ENCODE measurements around the gene PRSS23.

PRSS23 gene

DNA sequence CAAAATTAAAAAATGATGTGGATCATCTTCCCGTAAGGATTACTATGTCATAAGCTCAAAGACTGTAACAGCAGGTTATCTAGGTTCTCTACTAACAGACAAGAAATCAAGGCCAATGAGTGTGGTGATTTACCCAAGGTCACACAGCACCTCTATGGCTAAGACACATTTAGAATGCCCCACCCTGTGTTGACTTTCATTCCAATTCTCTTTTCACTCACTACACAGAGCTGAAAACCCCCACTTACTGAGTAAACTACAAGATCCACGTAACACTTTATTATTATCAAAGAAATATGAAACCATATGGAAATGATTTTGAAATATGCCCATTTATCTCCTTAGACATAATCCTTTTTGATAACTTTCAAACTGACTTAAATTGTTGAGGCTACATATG, 4.8 kb upstream of the PRSS23 start:
- ChIA-PET POLR2A (no interaction called here), CTCF (no interaction called here)
- TF ChIP-seq, protein P1, sequence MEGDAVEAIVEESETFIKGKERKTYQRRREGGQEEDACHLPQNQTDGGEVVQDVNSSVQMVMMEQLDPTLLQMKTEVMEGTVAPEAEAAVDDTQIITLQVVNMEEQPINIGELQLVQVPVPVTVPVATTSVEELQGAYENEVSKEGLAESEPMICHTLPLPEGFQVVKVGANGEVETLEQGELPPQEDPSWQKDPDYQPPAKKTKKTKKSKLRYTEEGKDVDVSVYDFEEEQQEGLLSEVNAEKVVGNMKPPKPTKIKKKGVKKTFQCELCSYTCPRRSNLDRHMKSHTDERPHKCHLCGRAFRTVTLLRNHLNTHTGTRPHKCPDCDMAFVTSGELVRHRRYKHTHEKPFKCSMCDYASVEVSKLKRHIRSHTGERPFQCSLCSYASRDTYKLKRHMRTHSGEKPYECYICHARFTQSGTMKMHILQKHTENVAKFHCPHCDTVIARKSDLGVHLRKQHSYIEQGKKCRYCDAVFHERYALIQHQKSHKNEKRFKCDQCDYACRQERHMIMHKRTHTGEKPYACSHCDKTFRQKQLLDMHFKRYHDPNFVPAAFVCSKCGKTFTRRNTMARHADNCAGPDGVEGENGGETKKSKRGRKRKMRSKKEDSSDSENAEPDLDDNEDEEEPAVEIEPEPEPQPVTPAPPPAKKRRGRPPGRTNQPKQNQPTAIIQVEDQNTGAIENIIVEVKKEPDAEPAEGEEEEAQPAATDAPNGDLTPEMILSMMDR (IDR thresholded peaks at IDR 0.05; ENCODE audit: control extremely low read depth, extremely low read depth, low read depth, missing control alignments), result no peak
- DNase-seq (ENCODE audit: extremely low spot score), result no peak

DNA sequence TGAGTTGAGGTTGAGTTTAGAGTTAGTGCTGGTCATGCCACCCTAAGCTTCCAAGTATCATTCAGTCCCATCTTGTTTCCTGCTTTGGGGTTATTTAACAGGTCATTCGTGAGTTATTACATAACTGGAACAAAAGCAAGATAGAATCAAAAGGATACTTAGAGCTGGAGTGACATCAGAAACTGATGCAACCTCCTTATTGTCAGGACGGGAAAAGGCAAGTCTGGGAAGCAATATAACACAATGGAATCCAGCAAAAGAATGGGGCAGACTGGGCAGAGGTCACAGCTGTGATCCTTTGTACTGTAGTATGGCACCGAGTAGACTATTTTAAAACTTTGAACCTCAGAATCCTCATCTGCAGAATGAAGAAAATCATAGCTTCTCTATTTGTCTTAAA, 4.4 kb upstream of the PRSS23 start:
- CTCF ChIA-PET, result no interaction called here

DNA sequence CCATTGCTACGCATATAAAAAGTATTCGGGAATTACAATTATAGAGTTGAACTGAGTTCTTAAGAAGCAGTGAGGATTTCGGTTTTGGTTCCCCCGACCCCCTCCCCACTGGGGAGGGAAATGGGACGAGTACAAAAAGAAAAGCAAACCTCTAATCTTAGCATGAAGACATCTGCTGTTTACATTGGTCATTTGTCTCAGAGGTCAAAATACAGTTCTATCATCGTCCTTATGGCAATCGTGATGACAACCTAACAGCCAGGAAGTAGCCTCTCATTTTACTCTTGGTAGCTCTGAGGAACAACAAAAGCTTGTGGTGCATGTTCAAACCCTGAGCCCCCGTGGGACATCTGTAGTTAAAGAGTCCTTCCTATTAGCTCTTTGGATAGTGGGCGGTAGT, 3.2 kb upstream of the PRSS23 start:
- no peak for DNase-seq (ENCODE audit: extremely low spot score)
- ChIA-PET CTCF (interaction anchor here (0.9 kb wide), 1 partner anchor 16 kb away, joined by 3 read pairs; no protein-coding TSS in a partner anchor), POLR2A (no interaction called here)
- TF ChIP-seq, protein P1 (IDR thresholded peaks at IDR 0.05; ENCODE audit: control extremely low read depth, extremely low read depth, low read depth, missing control alignments), result no peak

More for the DNA sequence above, 4.4 kb upstream of the PRSS23 start:
- DNase-seq (ENCODE audit: extremely low spot score), result no peak
- TF ChIP-seq, protein P1 (IDR thresholded peaks at IDR 0.05; ENCODE audit: control extremely low read depth, extremely low read depth, low read depth, missing control alignments), result no peak
- POLR2A ChIA-PET, result no interaction called here

DNA sequence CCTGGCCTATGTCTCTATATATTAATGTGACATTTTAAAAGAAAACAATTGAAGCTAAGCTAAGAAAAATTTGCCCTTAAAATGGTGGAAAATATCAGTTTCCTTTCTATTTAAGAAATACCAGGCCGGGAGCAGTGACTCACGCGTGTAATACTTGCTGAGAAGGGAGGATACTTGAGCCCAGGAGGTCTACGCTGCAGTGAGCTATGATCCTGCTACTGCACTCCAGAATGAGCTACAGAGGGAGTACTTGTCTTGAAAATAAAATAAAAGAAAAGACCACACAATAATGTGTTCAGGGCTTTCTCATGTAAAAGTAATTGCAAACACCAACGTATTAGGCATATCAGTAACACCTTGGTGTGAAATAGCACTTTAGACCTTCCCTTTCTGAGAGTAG, 1.4 kb upstream of the PRSS23 start:
- ChIA-PET CTCF (interaction anchor here (1.1 to 1.9 kb wide), 6 partner anchors 8 to 517 kb away, joined by 3 to 5 read pairs (median 4); no protein-coding TSS in a partner anchor), POLR2A (interaction anchor here (0.6 kb wide), 1 partner anchor 14 kb away, joined by 3 read pairs; no protein-coding TSS in a partner anchor)
- DNase-seq (ENCODE audit: extremely low spot score), result no peak
- TF ChIP-seq, protein P1 (IDR thresholded peaks at IDR 0.05; ENCODE audit: control extremely low read depth, extremely low read depth, low read depth, missing control alignments), result no peak

DNA sequence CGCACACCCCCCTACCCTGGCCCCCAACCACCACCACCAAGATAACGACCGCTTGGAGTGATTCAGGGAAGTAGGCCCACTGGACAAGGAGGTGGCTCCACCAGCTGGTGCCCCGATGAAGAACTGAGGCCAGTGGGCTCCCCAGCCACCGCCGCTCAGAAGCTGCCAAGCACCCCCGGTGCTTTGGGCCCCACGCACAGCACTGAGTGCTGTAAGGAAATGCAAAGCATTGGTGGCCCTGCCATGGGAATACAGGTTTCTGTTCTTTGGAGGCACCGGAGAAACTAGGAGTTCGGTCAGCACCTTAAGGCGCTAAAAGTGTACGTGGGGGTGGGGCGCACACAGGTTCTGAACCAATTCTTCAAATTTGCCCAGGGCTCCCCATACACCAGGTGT, 664 bp upstream of the PRSS23 start:
- TF ChIP-seq, protein P1 (IDR thresholded peaks at IDR 0.05; ENCODE audit: control extremely low read depth, extremely low read depth, low read depth, missing control alignments), result no peak
- ChIA-PET POLR2A (no interaction called here), CTCF (interaction anchor here (1.4 to 1.9 kb wide), 3 partner anchors 10 to 343 kb away, joined by 3 to 5 read pairs (median 5); no protein-coding TSS in a partner anchor)
- DNase-seq (ENCODE audit: extremely low spot score), result no peak

DNA sequence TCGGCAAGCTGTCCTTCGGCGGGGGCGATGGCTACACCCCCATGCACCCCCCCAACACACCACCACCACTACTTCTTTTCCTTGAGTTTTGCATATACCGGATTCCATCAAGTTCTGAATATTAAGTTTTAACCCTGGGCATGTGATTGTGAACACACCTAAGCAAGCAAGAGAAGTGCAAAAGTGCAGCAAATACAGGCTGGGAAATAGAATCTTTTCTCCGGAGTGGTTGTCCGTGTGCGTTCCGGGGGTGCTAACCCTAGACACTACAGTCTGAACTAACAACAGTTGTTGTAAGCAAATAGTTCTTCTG, 574 bp downstream of the PRSS23 start:
- ChIA-PET POLR2A (no interaction called here), CTCF (interaction anchor here (0.9 kb wide), 1 partner anchor 12 kb away, joined by 3 read pairs; no protein-coding TSS in a partner anchor)
- DNase-seq (ENCODE audit: extremely low spot score), result no peak
- TF ChIP-seq, protein P1 (IDR thresholded peaks at IDR 0.05; ENCODE audit: control extremely low read depth, extremely low read depth, low read depth, missing control alignments), result no peak

DNA sequence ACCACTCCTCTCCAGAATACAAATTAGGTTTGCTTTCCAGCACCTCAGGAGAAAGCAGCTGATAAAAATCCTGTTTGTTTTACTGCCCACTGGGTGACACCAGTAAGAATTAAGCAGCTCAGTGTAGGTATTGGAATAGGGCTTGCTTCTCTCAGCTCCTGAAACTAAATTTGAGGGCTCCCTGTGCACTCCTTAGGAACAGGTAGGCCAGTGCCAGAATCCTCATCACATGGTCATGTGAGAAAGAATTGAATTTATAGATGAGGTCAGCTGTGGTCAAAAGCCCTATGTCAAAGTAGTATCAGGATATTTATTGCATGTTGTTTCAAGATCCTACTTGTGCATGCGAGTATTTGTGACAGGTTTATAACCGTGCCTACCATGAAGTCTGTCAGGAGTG, 1.0 kb downstream of the PRSS23 start:
- ChIA-PET CTCF (interaction anchor here (0.9 kb wide), 1 partner anchor 11 kb away, joined by 3 read pairs; no protein-coding TSS in a partner anchor), POLR2A (no interaction called here)
- TF ChIP-seq, protein P1 (IDR thresholded peaks at IDR 0.05; ENCODE audit: control extremely low read depth, extremely low read depth, low read depth, missing control alignments), result no peak
- no peak for DNase-seq (ENCODE audit: extremely low spot score)
